ENCODE results near the gene CD40.
"Not testable (repeated sequence)": the region's sequence is repeated elsewhere in the genome, so short reads cannot be mapped to it uniquely, and the experiment has no call there.

The CD40 gene

GRCh38 chr20:46083101-46083500 lies 35.0 kb upstream of the CD40 start:
- Histone ChIP-seq H3K27ac (ENCODE audit: low read depth, low read length, severe bottlenecking) (no peak overlapping the region), H3K9me3 (ENCODE audit: control insufficient read depth, low read length) (no peaks in the 10 kb centered on the region), H3K4me3 (ENCODE audit: extremely low read depth, insufficient read depth, low read length, poor library complexity, severe bottlenecking) (no peak overlapping the region), H3K4me1 (ENCODE audit: control insufficient read depth, insufficient read depth, low read length, poor library complexity, severe bottlenecking) (peaks cover 10% of the 10 kb centered on the region), H3K36me3 (ENCODE audit: control insufficient read depth, insufficient read depth, low read length) (peaks cover 18% of the 10 kb centered on the region)
- WGBS, 2 experiments (ENCODE audit: insufficient coverage in 2 of 2), result 90 to 99% methylated on average over 5 of the region's 6 CpGs

GRCh38 chr20:46083531-46084061 lies 34.5 kb upstream of the CD40 start:
- Histone ChIP-seq H3K36me3 (ENCODE audit: control insufficient read depth, insufficient read depth, low read length) (peaks cover 13% of the 10 kb centered on the region), H3K4me3 (ENCODE audit: extremely low read depth, insufficient read depth, low read length, poor library complexity, severe bottlenecking) (no peak overlapping the region), H3K9me3 (ENCODE audit: control insufficient read depth, low read length) (no peaks in the 10 kb centered on the region), H3K27ac (ENCODE audit: low read depth, low read length, severe bottlenecking) (no peak overlapping the region), H3K4me1 (ENCODE audit: control insufficient read depth, insufficient read depth, low read length, poor library complexity, severe bottlenecking) (peaks cover 12% of the 10 kb centered on the region)
- no CpG with 5 or more reads among the region's 1 CpG for WGBS, 2 experiments (ENCODE audit: insufficient coverage in 2 of 2)

- Histone ChIP-seq H3K9me3 (ENCODE audit: control insufficient read depth, low read length) (no peaks in the 10 kb centered on the region), H3K27ac (ENCODE audit: low read depth, low read length, severe bottlenecking) (no peak overlapping the region), H3K36me3 (ENCODE audit: control insufficient read depth, insufficient read depth, low read length) (peaks cover 3% of the 10 kb centered on the region), H3K4me1 (ENCODE audit: control insufficient read depth, insufficient read depth, low read length, poor library complexity, severe bottlenecking) (peaks cover 12% of the 10 kb centered on the region), H3K4me3 (ENCODE audit: extremely low read depth, insufficient read depth, low read length, poor library complexity, severe bottlenecking) (no peak overlapping the region)
- 84 to 91% methylated on average over 2 to 3 of the region's 3 CpGs for WGBS, 2 experiments (ENCODE audit: insufficient coverage in 2 of 2)
Measured at GRCh38 chr20:46084805-46085178, 33.3 kb upstream of the CD40 start.

- H3K36me3 ChIP-seq (ENCODE audit: control insufficient read depth, insufficient read depth, low read length), result no peaks in the 10 kb centered on the region
- peaks cover 12% of the 10 kb centered on the region for H3K4me1 ChIP-seq (ENCODE audit: control insufficient read depth, insufficient read depth, low read length, poor library complexity, severe bottlenecking)
- H3K9me3 ChIP-seq (ENCODE audit: control insufficient read depth, low read length), result no peaks in the 10 kb centered on the region
- no peak overlapping the region for H3K4me3 ChIP-seq (ENCODE audit: extremely low read depth, insufficient read depth, low read length, poor library complexity, severe bottlenecking)
- 83 to 94% methylated on average over 1 to 2 of the region's 4 CpGs for WGBS, 2 experiments (ENCODE audit: insufficient coverage in 2 of 2)
- H3K27ac ChIP-seq (ENCODE audit: low read depth, low read length, severe bottlenecking), result no peak overlapping the region
Measured at GRCh38 chr20:46085179-46085851, 32.8 kb upstream of the CD40 start.

- Histone ChIP-seq H3K27ac (ENCODE audit: low read depth, low read length, severe bottlenecking) (no peak overlapping the region), H3K4me1 (ENCODE audit: control insufficient read depth, insufficient read depth, low read length, poor library complexity, severe bottlenecking) (peaks cover 12% of the 10 kb centered on the region), H3K4me3 (ENCODE audit: extremely low read depth, insufficient read depth, low read length, poor library complexity, severe bottlenecking) (no peak overlapping the region), H3K36me3 (ENCODE audit: control insufficient read depth, insufficient read depth, low read length) (no peaks in the 10 kb centered on the region), H3K9me3 (ENCODE audit: control insufficient read depth, low read length) (no peaks in the 10 kb centered on the region)
- WGBS, 2 experiments (ENCODE audit: insufficient coverage in 2 of 2), result 80 to 98% methylated on average over 6 of the region's 8 CpGs
Measured at GRCh38 chr20:46087161-46087560, 31.0 kb upstream of the CD40 start.

GRCh38 chr20:46088409-46089166 lies 29.5 kb upstream of the CD40 start:
- H3K4me1 ChIP-seq (ENCODE audit: control insufficient read depth, insufficient read depth, low read length, poor library complexity, severe bottlenecking), result peaks cover 12% of the 10 kb centered on the region
- 6% methylated on average over 18 to 19 of the region's 22 CpGs for WGBS, 2 experiments (ENCODE audit: insufficient coverage in 2 of 2)
- H3K9me3 ChIP-seq (ENCODE audit: control insufficient read depth, low read length), result no peaks in the 10 kb centered on the region
- no peaks in the 10 kb centered on the region for H3K36me3 ChIP-seq (ENCODE audit: control insufficient read depth, insufficient read depth, low read length)
- H3K4me3 ChIP-seq (ENCODE audit: extremely low read depth, insufficient read depth, low read length, poor library complexity, severe bottlenecking), result peak overlapping the region; percentile 86
- H3K27ac ChIP-seq (ENCODE audit: low read depth, low read length, severe bottlenecking), result peak overlapping the region; percentile 97

- WGBS, 2 experiments (ENCODE audit: insufficient coverage in 2 of 2), result 0 to 1% methylated on average over 31 of the region's 31 CpGs
Measured at GRCh38 chr20:46089167-46089416, 29.0 kb upstream of the CD40 start.

GRCh38 chr20:46089417-46090388 lies 28.4 kb upstream of the CD40 start, which contains the start of gene NCOA5:
Gene NCOA5 (minus strand): TSS chr20:46089962. CDS start chr20:46079424, 10,538 bp downstream.
- Histone ChIP-seq H3K4me1 (ENCODE audit: control insufficient read depth, insufficient read depth, low read length, poor library complexity, severe bottlenecking) (peaks cover 12% of the 10 kb centered on the region), H3K36me3 (ENCODE audit: control insufficient read depth, insufficient read depth, low read length) (no peaks in the 10 kb centered on the region), H3K4me3 (ENCODE audit: extremely low read depth, insufficient read depth, low read length, poor library complexity, severe bottlenecking) (peak within 1 kb of the TSS; percentile 86), H3K27ac (ENCODE audit: low read depth, low read length, severe bottlenecking) (peak within 1 kb of the TSS; percentile 97), H3K9me3 (ENCODE audit: control insufficient read depth, low read length) (no peaks in the 10 kb centered on the region)
- WGBS, 2 experiments (ENCODE audit: insufficient coverage in 2 of 2), result 0% methylated on average over 74 to 84 of the region's 100 CpGs

More at GRCh38 chr20:46089167-46089416, 29.0 kb upstream of the CD40 start:
- peak overlapping the region; percentile 86 for H3K4me3 ChIP-seq (ENCODE audit: extremely low read depth, insufficient read depth, low read length, poor library complexity, severe bottlenecking)
- H3K4me1 ChIP-seq (ENCODE audit: control insufficient read depth, insufficient read depth, low read length, poor library complexity, severe bottlenecking), result peaks cover 12% of the 10 kb centered on the region
- peak overlapping the region; percentile 97 for H3K27ac ChIP-seq (ENCODE audit: low read depth, low read length, severe bottlenecking)
- no peaks in the 10 kb centered on the region for H3K36me3 ChIP-seq (ENCODE audit: control insufficient read depth, insufficient read depth, low read length)
- H3K9me3 ChIP-seq (ENCODE audit: control insufficient read depth, low read length), result no peaks in the 10 kb centered on the region

GRCh38 chr20:46091622-46092535 lies 26.2 kb upstream of the CD40 start:
- H3K4me1 ChIP-seq (ENCODE audit: control insufficient read depth, insufficient read depth, low read length, poor library complexity, severe bottlenecking); H3K27ac ChIP-seq (ENCODE audit: low read depth, low read length, severe bottlenecking); H3K4me3 ChIP-seq (ENCODE audit: extremely low read depth, insufficient read depth, low read length, poor library complexity, severe bottlenecking); H3K36me3 ChIP-seq (ENCODE audit: control insufficient read depth, insufficient read depth, low read length); H3K9me3 ChIP-seq (ENCODE audit: control insufficient read depth, low read length): not testable (repeated sequence)
- 89 to 96% methylated on average over 41 to 44 of the region's 52 CpGs for WGBS, 2 experiments (ENCODE audit: insufficient coverage in 2 of 2)

GRCh38 chr20:46093531-46093930 lies 24.6 kb upstream of the CD40 start:
- H3K27ac ChIP-seq (ENCODE audit: low read depth, low read length, severe bottlenecking), result no peak overlapping the region
- no peaks in the 10 kb centered on the region for H3K36me3 ChIP-seq (ENCODE audit: control insufficient read depth, insufficient read depth, low read length)
- 81 to 86% methylated on average over 1 to 2 of the region's 2 CpGs for WGBS, 2 experiments (ENCODE audit: insufficient coverage in 2 of 2)
- no peaks in the 10 kb centered on the region for H3K9me3 ChIP-seq (ENCODE audit: control insufficient read depth, low read length)
- no peaks in the 10 kb centered on the region for H3K4me1 ChIP-seq (ENCODE audit: control insufficient read depth, insufficient read depth, low read length, poor library complexity, severe bottlenecking)
- no peak overlapping the region for H3K4me3 ChIP-seq (ENCODE audit: extremely low read depth, insufficient read depth, low read length, poor library complexity, severe bottlenecking)

All from mesodermal cell (in vitro differentiated cells).